AG09309 (cell line): Measurements from ENCODE around the gene CNGA1.
A peak's percentile ranks its signal among the peaks of the same experiment; 100 is the strongest.

ENCODE experiments used
- DNase-seq: peaks from one replicate; pipeline ENCODE4 v3.0.0-alpha.2; 2010; ENCODE audit warnings: low read depth
- H3K4me3 ChIP-seq: 2 replicates; pipeline ENCODE4 v1.5.1; 2011; ENCODE audit warnings: mild to moderate bottlenecking, low read depth, low read length, moderate library complexity; ENCODE audit not compliant: control insufficient read depth
- TF ChIP-seq, protein P1 (sequence below): IDR thresholded peaks from 2 replicates; pipeline ENCODE4 v1.5.1; 2011; ENCODE audit warnings: mild to moderate bottlenecking, low read depth, low read length, inconsistent platforms; ENCODE audit not compliant: insufficient read depth, control insufficient read depth; ENCODE audit errors: missing control alignments

Gene CNGA1

GRCh38 chr4:47945930-47946726 is 70.4 kb downstream of the CNGA1 start:
- no peak overlapping the region for H3K4me3 ChIP-seq
- TF ChIP-seq, protein P1, sequence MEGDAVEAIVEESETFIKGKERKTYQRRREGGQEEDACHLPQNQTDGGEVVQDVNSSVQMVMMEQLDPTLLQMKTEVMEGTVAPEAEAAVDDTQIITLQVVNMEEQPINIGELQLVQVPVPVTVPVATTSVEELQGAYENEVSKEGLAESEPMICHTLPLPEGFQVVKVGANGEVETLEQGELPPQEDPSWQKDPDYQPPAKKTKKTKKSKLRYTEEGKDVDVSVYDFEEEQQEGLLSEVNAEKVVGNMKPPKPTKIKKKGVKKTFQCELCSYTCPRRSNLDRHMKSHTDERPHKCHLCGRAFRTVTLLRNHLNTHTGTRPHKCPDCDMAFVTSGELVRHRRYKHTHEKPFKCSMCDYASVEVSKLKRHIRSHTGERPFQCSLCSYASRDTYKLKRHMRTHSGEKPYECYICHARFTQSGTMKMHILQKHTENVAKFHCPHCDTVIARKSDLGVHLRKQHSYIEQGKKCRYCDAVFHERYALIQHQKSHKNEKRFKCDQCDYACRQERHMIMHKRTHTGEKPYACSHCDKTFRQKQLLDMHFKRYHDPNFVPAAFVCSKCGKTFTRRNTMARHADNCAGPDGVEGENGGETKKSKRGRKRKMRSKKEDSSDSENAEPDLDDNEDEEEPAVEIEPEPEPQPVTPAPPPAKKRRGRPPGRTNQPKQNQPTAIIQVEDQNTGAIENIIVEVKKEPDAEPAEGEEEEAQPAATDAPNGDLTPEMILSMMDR, result no peak
- no peak for DNase-seq

DNA sequence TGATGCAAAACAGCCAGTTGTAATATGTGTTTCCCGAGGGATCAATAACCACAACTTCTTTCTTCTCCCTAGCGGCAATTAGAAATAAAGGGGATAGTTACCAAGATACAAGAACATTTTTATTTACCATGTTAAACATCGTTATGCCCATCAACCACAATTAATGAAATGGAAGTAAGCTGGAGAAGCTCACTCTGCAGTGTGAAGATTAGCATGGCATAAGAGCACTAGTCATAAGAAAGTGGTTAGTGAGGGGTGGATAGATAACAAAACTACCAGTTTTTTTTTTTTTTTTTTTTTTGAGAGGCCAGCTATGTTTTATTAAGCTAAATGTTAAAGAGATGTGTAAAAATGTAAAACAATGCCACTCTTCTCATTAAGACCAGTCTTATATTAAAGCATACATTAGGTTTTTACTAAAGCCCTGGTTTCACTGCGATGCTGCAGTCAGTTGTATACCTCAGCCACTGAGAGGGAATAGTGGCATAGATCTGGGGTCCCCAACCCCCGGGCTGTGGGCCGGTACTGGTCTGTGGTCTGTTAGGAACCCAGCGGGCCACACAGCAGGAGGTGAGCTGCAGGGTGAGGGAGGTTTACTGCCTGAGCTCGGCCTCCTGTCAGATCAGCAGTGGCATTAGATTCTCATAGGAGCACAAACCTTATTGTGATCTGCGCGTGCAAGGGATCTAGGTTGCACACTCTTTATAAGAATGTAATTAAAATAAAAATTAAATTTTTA is 74.2 kb downstream of the CNGA1 start:
- TF ChIP-seq, protein P1, result no peak
- H3K4me3 ChIP-seq, result no peak overlapping the region
- no peak for DNase-seq

DNA sequence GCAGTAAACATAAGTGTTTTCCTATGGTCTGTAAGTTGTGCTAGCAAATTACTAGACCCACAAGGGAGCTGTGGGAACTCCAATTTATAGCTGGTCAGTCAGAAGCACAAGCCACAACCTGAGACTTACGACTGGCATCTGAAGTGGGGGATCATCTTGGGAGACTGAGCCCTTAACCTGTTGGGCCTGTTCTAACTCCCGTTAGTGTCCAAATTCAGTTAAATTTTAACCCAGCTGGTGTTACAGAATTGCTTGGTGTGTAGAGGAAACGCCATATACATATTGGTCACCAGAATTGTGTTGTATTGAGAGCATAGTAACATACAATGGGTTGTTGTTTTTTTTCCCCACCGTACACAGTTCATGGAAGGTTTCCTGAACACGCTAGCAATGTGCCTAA is 77.0 kb downstream of the CNGA1 start:
- TF ChIP-seq, protein P1, result no peak
- DNase-seq, result no peak
- H3K4me3 ChIP-seq, result no peak overlapping the region

DNA sequence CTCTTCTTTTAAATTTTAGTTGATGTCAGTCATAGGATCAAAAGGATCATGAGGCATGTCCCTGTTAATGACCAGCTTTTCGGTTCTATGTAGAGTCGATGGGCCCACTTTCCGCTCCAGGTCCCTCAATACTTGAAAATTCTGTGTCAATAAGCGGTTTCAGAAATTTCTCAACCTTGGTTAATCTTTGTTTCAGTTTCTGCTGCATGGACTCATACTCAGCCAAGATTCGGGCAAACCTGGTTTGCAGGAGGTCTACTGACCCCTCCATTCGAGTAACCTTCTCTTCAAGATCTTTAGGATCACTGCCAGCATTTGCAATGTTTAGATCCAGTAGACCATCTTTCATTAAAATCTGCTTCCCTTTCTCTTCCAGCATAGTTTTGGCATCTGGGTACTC is 80.1 kb downstream of the CNGA1 start:
- TF ChIP-seq, protein P1, result no peak
- H3K4me3 ChIP-seq, result no peak overlapping the region
- no peak for DNase-seq

DNA sequence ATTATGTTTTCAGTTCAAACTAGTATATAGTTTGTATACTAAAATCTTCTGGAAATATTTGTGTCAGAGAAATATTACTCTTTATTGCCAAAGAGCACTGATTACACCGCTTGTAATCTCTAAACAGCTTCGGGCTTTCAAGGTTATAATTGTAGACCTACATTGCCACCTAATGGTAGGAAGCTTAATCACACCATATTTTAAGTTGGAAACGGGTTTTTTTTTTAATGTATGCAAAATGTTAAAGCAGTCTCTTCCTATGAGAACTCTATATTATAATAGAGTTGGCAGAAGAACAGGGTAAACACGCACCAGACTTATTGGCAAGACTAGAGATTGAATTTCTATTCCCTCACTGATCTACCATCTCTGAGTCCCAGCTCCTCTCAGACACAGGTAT is 82.6 kb downstream of the CNGA1 start:
- H3K4me3 ChIP-seq, result no peak overlapping the region
- DNase-seq, result peak; percentile 14
- TF ChIP-seq, protein P1, result peak; percentile 53

DNA sequence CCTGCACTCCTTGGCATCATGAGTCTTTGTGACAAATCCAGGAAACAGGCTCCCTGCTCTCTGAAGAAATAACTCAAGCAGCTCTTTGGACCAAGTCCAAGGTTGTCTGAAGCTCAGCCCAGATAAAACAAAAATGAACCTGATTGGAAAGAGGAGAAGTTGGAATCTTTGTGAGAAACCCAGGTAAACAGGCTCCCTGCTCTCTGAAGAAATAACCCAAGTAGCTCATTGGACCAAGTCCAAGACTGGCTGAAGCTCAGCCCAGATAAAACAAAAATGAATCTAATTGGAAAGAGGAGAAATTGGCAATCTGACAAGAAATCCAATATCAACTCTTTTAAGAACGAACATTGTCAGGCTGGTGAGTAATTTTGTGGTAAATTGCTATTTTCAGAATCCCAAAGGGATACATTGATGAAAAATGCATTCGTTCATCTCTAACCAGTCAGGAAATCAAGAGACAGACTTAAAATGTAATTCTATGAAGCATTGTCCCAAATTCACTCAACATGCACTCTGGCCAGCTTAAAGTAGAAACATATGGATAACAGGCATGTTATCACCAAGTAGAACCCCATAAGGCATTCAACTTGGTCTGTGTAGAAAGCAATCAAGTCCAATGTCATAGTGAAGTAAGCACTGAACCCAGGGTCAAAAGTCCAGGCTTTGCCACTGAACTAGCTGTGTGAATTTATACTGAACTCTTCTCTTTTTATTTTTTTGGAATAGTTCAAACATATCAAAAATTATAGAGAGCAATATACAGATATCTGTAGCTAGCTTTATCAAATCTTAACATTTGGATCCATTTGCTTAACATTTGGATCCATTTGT is 85.3 kb downstream of the CNGA1 start:
- no peak overlapping the region for H3K4me3 ChIP-seq
- TF ChIP-seq, protein P1, result no peak
- DNase-seq, result peak; percentile 17
